Testis (tissue), 3 donors: ENCODE data around the gene CPLX3. TPM values are rescaled to one million over a fixed set of nuclear protein-coding genes. Genes with fewer than 3 reads are reported as not detected.

Experiments
- DNase-seq: peaks from one replicate; pipeline ENCODE4 v3.0.0-alpha.2; 2019
- H3K27ac ChIP-seq, 2 donors: fragments of 200-600 bp; sonication (generic); one replicate each; pipeline ENCODE4 v1.5.1; 2019
- H3K27me3 ChIP-seq: fragments of 200-600 bp; sonication (generic); one replicate; pipeline ENCODE4 v1.5.1; 2019
- H3K36me3 ChIP-seq: fragments of 200-600 bp; sonication (generic); one replicate; pipeline ENCODE4 v1.5.1; 2017; ENCODE audit warnings: low read depth; ENCODE audit errors: missing control alignments
- H3K4me1 ChIP-seq: fragments of 200-600 bp; sonication (generic); one replicate; pipeline ENCODE4 v1.5.1; 2019
- H3K4me3 ChIP-seq, 2 donors: fragments of 200-600 bp; sonication (generic); one replicate each; pipeline ENCODE4 v1.5.1; 2017 to 2019
- H3K9me3 ChIP-seq: fragments of 200-600 bp; sonication (generic); one replicate; pipeline ENCODE4 v1.5.1; 2017
- POLR2A ChIP-seq: fragments of 450-650 bp; IDR thresholded peaks from one replicate; pipeline ENCODE4 v1.6.1; 2017; ENCODE audit warnings: antibody characterized with exemption, mild to moderate bottlenecking, moderate library complexity
- WGBS, 2 donors: methylation state at CpG; one replicate each; pipeline ENCODE4 v1.1.5; 2018; 5-methylcytosine and 5-hydroxymethylcytosine counted together
- intact Hi-C: fragments of 100-400 bp; cut with DNase I; formaldehyde crosslinking; loops from one replicate; pipeline ENCODE4 v1.15.1; 2023; ENCODE audit warnings: low total_unique reads
- polyA plus RNA-seq: library from polyadenylated mRNA; stranded (reverse); fragments of 350-450 nt; fragmentation: Illumina TruSeq; extraction: RNeasy Lipid Tissue Mini Kit (QIAGEN cat#74804); gene quantifications from one replicate; pipeline ENCODE4 v1.2.3, GENCODE V29; 2014; ENCODE audit warnings: low read depth, low replicate concordance; ENCODE audit not compliant: insufficient read depth
- total RNA-seq, 2 donors: library from RNA; depleted of rRNA; stranded (reverse); fragments of >200 nt; gene quantifications; one replicate each; pipeline ENCODE4 v1.2.3, GENCODE V29; 2016
- TF ChIP-seq, protein P1 (sequence below), 3 experiments: fragments of 450-650 bp in 2 of 3; fragments of 200-600 bp in 1 of 3; sonication (generic) in 1 of 3; IDR thresholded peaks; one replicate each; pipeline ENCODE4 v1.5.1; 2016 to 2019; ENCODE audit warnings: antibody characterized with exemption in 3 of 3, mild to moderate bottlenecking in 2 of 3, moderate library complexity in 1 of 3

The CPLX3 gene
- total and polyA plus RNA-seq, 3 donors from 2014 or later, result 3.6 to 5.7 (median 3.7) TPM

DNA sequence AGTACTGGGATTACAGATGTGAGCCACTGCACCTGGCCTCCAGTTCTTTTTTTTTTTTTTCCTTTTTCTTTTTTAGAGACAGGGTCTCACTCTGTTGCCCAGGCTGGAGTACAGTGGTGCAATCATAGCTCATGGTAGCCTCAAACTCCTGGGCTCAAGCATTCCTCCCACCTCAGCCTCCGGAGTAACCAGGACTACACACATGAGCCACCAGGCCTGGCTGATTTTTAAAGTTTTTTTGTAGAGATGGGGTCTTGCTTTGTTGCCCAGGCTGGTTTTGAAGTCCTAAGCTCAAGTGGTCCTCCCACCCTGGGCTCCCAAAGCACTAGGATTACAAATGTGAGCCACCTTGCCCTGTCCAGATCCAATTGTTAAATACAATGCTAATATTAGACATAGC lies 30.1 kb downstream of the CPLX3 start:
- no peak for DNase-seq
- intact Hi-C loops, result no loop called here
- TF ChIP-seq, protein P1, sequence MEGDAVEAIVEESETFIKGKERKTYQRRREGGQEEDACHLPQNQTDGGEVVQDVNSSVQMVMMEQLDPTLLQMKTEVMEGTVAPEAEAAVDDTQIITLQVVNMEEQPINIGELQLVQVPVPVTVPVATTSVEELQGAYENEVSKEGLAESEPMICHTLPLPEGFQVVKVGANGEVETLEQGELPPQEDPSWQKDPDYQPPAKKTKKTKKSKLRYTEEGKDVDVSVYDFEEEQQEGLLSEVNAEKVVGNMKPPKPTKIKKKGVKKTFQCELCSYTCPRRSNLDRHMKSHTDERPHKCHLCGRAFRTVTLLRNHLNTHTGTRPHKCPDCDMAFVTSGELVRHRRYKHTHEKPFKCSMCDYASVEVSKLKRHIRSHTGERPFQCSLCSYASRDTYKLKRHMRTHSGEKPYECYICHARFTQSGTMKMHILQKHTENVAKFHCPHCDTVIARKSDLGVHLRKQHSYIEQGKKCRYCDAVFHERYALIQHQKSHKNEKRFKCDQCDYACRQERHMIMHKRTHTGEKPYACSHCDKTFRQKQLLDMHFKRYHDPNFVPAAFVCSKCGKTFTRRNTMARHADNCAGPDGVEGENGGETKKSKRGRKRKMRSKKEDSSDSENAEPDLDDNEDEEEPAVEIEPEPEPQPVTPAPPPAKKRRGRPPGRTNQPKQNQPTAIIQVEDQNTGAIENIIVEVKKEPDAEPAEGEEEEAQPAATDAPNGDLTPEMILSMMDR (IDR thresholded peaks at IDR 0.05), result no peak
- TF ChIP-seq POLR2A, result no peak
- 100% methylated on average over 1 of the region's 1 CpG for WGBS, 2 donors
- Histone ChIP-seq H3K27me3 (no peaks in the 10 kb centered on the region), H3K9me3 (no peaks in the 10 kb centered on the region), H3K36me3 (no peaks in the 10 kb centered on the region), H3K27ac (no peak overlapping the region), H3K4me1 (peaks cover 3% of the 10 kb centered on the region), H3K4me3 (no peak overlapping the region)

GRCh38 chr15:74857082-74857655 lies 30.7 kb downstream of the CPLX3 start:
- no peak for DNase-seq
- Histone ChIP-seq H3K4me1 (peaks cover 3% of the 10 kb centered on the region), H3K27ac (no peak overlapping the region), H3K4me3 (no peak overlapping the region), H3K9me3 (no peaks in the 10 kb centered on the region), H3K36me3 (no peaks in the 10 kb centered on the region), H3K27me3 (no peaks in the 10 kb centered on the region)
- TF ChIP-seq POLR2A, result no peak
- TF ChIP-seq, protein P1 (IDR thresholded peaks at IDR 0.05), result no peak
- WGBS, 2 donors, result 61 to 64% methylated on average over 5 of the region's 5 CpGs
- intact Hi-C loops, result no loop called here

- no peak for DNase-seq
- no peaks in the 10 kb centered on the region for H3K27me3 ChIP-seq
Measured at GRCh38 chr15:74857671-74858368, 31.4 kb downstream of the CPLX3 start.

GRCh38 chr15:74858369-74858740 lies 31.9 kb downstream of the CPLX3 start:
- 81 to 83% methylated on average over 4 of the region's 4 CpGs for WGBS, 2 donors
- DNase-seq, result no peak
- intact Hi-C loops, result no loop called here
- Histone ChIP-seq H3K36me3 (no peaks in the 10 kb centered on the region), H3K27ac (no peak overlapping the region), H3K4me1 (peaks cover 3% of the 10 kb centered on the region), H3K4me3 (no peak overlapping the region), H3K27me3 (no peaks in the 10 kb centered on the region), H3K9me3 (no peaks in the 10 kb centered on the region)
- TF ChIP-seq POLR2A, result no peak
- TF ChIP-seq, protein P1 (IDR thresholded peaks at IDR 0.05), result no peak

More at GRCh38 chr15:74857671-74858368, 31.4 kb downstream of the CPLX3 start:
- peaks cover 3% of the 10 kb centered on the region for H3K4me1 ChIP-seq
- no peak overlapping the region for H3K27ac ChIP-seq
- 76 to 82% methylated on average over 9 of the region's 9 CpGs for WGBS, 2 donors
- TF ChIP-seq, protein P1 (IDR thresholded peaks at IDR 0.05), result no peak
- TF ChIP-seq POLR2A, result no peak
- H3K36me3 ChIP-seq, result no peaks in the 10 kb centered on the region
- no peak overlapping the region for H3K4me3 ChIP-seq
- intact Hi-C loops, result no loop called here
- no peaks in the 10 kb centered on the region for H3K9me3 ChIP-seq
